Astrocyte of the hippocampus (primary cell): ENCODE data around the gene HNRNPA1.
"Not testable (repeated sequence)": the region's sequence is repeated elsewhere in the genome, so short reads cannot be mapped to it uniquely, and the experiment has no call there.

ENCODE experiments used
- DNase-seq: peaks from one replicate; pipeline ENCODE4 v3.0.0; 2011; ENCODE audit warnings: low read depth, low spot score

Gene HNRNPA1

GRCh38 chr12:54273981-54274380, 6.5 kb upstream of the HNRNPA1 start:
- DNase-seq = no peak

GRCh38 chr12:54276368-54276767, 4.2 kb upstream of the HNRNPA1 start:
- no peak for DNase-seq

GRCh38 chr12:54277823-54278276, 2.7 kb upstream of the HNRNPA1 start:
- peak; percentile 54 for DNase-seq

- DNase-seq = no peak
Observed at GRCh38 chr12:54279227-54279631, 1.3 kb upstream of the HNRNPA1 start.

- peak; percentile 100 for DNase-seq
Observed at GRCh38 chr12:54279632-54280467, 676 bp upstream of the HNRNPA1 start, which contains the start of gene CBX5. Gene CBX5 (minus strand): TSS chr12:54280122. CDS start chr12:54257650, 22,472 bp downstream.

GRCh38 chr12:54281261-54281638, 724 bp downstream of the HNRNPA1 start:
- not testable (repeated sequence) for DNase-seq

- not testable (repeated sequence) for DNase-seq
Observed at GRCh38 chr12:54281694-54282093, 1.2 kb downstream of the HNRNPA1 start.

GRCh38 chr12:54282949-54283593, 2.5 kb downstream of the HNRNPA1 start:
- no peak for DNase-seq

GRCh38 chr12:54284070-54284780, 3.7 kb downstream of the HNRNPA1 start:
- not testable (repeated sequence) for DNase-seq

GRCh38 chr12:54285150-54286041, 4.9 kb downstream of the HNRNPA1 start:
- no peak for DNase-seq

GRCh38 chr12:54286042-54287030, 5.8 kb downstream of the HNRNPA1 start:
- no peak for DNase-seq

GRCh38 chr12:54287261-54288157, 7.0 kb downstream of the HNRNPA1 start:
- no peak for DNase-seq

GRCh38 chr12:54292083-54292930, 11.8 kb downstream of the HNRNPA1 start:
- DNase-seq = no peak

GRCh38 chr12:54292931-54293241, 12.4 kb downstream of the HNRNPA1 start:
- DNase-seq = no peak

GRCh38 chr12:54294152-54294952, 13.8 kb downstream of the HNRNPA1 start:
- no peak for DNase-seq

GRCh38 chr12:54294953-54295566, 14.5 kb downstream of the HNRNPA1 start:
- no peak for DNase-seq
